HCT116 (cell line): ENCODE results near the gene FAM13A. TPM values are rescaled to one million over a fixed set of nuclear protein-coding genes. Genes with fewer than 3 reads are reported as not detected.

Source experiments
- ATAC-seq: fragments of 200-7000 bp; cut with Tn5 transposase; 2 replicates; pipeline ENCODE4 v1.9.1; 2020; ENCODE audit warnings: mild to moderate bottlenecking, moderate library complexity
- BruUV-seq: library from RNA; stranded (reverse); fragments of 400-500 nt; replicated peaks from 2 replicates; lab custom pipeline; 2021; lab: Mats Ljungman, UMichigan
- CTCF ChIA-PET: fragments of 300-600 bp; sonication (Branson Sonifier 250); formaldehyde crosslinking; loops from one replicate; lab custom pipeline; 2021; ENCODE audit warnings: antibody characterized with exemption; lab: Charles Lee
- POLR2A ChIA-PET: fragments of 300-600, 350-600 bp; sonication (Branson Sonifier 250); formaldehyde crosslinking; loops from one replicate; lab custom pipeline; 2021; ENCODE audit warnings: antibody characterized with exemption; lab: Charles Lee
- RAD21 ChIA-PET, 2 experiments: fragments of 300-600 bp; sonication (Branson Sonifier 250); formaldehyde crosslinking; loops; one replicate each; lab custom pipeline; 2023; ENCODE audit warnings: low total read pairs in 2 of 2; ENCODE audit not compliant: uncharacterized antibody in 2 of 2, unreplicated experiment in 2 of 2, low non-redundant PET in 1 of 2; lab: Charles Lee
- DNase-seq: peaks from one replicate; pipeline ENCODE4 v3.0.0-alpha.2; 2010; ENCODE audit warnings: low read depth, low spot score
- H2AFZ ChIP-seq: fragments of 200-600 bp; shearing (Covaris generic), sonication (generic); 2 replicates; pipeline ENCODE4 v1.6.1; 2017; ENCODE audit warnings: low read depth, mixed run types, mixed read lengths, antibody characterized with exemption, low read length; ENCODE audit not compliant: poor library complexity, severe bottlenecking
- H3K27ac ChIP-seq: 2 replicates; pipeline ENCODE4 v1.5.1; 2012; ENCODE audit warnings: low read depth, low read length
- H3K27me3 ChIP-seq: fragments of 200-600 bp; sonication (generic); 2 replicates; pipeline ENCODE4 v1.6.1; 2016; ENCODE audit warnings: mixed run types, low read length, mixed read lengths; ENCODE audit not compliant: insufficient read depth
- H3K36me3 ChIP-seq, 2 experiments: fragments of 200-500 bp in 1 of 2; fragments of 200-600 bp in 1 of 2; sonication (Bioruptor generic) in 1 of 2; sonication (generic) in 1 of 2; 2 replicates each; pipeline versions ENCODE4 v1.5.1 to v1.6.1; 2014 to 2016; ENCODE audit warnings: low read length in 2 of 2, inconsistent platforms in 1 of 2, mixed read lengths in 1 of 2, mixed run types in 1 of 2; ENCODE audit not compliant: insufficient read depth in 2 of 2, control insufficient read depth in 1 of 2
- H3K4me1 ChIP-seq, 2 experiments: fragments of 200-600 bp in 1 of 2; sonication (generic) in 1 of 2; 2 replicates each; pipeline versions ENCODE4 v1.5.1 to v1.6.1; 2012 to 2017; ENCODE audit warnings: low read length in 2 of 2, inconsistent platforms in 1 of 2, mild to moderate bottlenecking in 1 of 2, mixed read lengths in 1 of 2, mixed run types in 1 of 2, moderate library complexity in 1 of 2; ENCODE audit not compliant: insufficient read depth in 2 of 2, control insufficient read depth in 1 of 2
- H3K4me2 ChIP-seq: fragments of 200-600 bp; sonication (generic); 2 replicates; pipeline ENCODE4 v1.6.1; 2017; ENCODE audit warnings: mixed run types, low read length, mixed read lengths
- H3K4me3 ChIP-seq, 2 experiments: fragments of 200-600 bp in 1 of 2; sonication (generic) in 1 of 2; replicated peaks in 1 of 2; 2 replicates each; pipeline ENCODE4 v1.5.1; 2011 to 2016; ENCODE audit warnings: low read length in 2 of 2, control low read depth in 1 of 2, low read depth in 1 of 2, mild to moderate bottlenecking in 1 of 2, mixed read lengths in 1 of 2, mixed run types in 1 of 2
- H3K79me2 ChIP-seq: fragments of 200-600 bp; sonication (generic); 2 replicates; pipeline ENCODE4 v1.6.1; 2017; ENCODE audit warnings: mild to moderate bottlenecking, mixed run types, low read length, moderate library complexity, mixed read lengths; ENCODE audit not compliant: insufficient read depth
- H3K9ac ChIP-seq: fragments of 200-600 bp; sonication (generic); 2 replicates; pipeline ENCODE4 v1.6.1; 2016; ENCODE audit warnings: low read length, mixed read lengths
- H3K9me2 ChIP-seq: fragments of 200-600 bp; sonication (generic), shearing (Covaris generic); 2 replicates; pipeline ENCODE4 v1.6.1; 2017; ENCODE audit warnings: mixed run types, mild to moderate bottlenecking, moderate library complexity; ENCODE audit not compliant: insufficient read depth
- H3K9me3 ChIP-seq, 2 experiments: fragments of 200-500 bp in 1 of 2; fragments of 200-600 bp in 1 of 2; sonication (Bioruptor generic) in 1 of 2; sonication (generic) in 1 of 2; 2 replicates each; pipeline ENCODE4 v1.6.1; 2014 to 2017; ENCODE audit warnings: low read length in 2 of 2, mixed read lengths in 2 of 2, inconsistent platforms in 1 of 2, low read depth in 1 of 2, mild to moderate bottlenecking in 1 of 2, mixed run types in 1 of 2, moderate library complexity in 1 of 2; ENCODE audit not compliant: control insufficient read depth in 1 of 2, insufficient read depth in 1 of 2
- H4K20me1 ChIP-seq: fragments of 200-600 bp; sonication (generic), shearing (Covaris generic); 2 replicates; pipeline ENCODE4 v1.6.1; 2017; ENCODE audit warnings: mixed run types, mild to moderate bottlenecking, moderate library complexity; ENCODE audit not compliant: insufficient read depth
- ATF3 ChIP-seq: IDR thresholded peaks from 2 replicates; pipeline ENCODE4 v1.6.1; 2012
- CBX3 ChIP-seq: IDR thresholded peaks from 2 replicates; pipeline ENCODE4 v1.6.1; 2012; ENCODE audit warnings: low read depth
- CEBPB ChIP-seq: IDR thresholded peaks from 2 replicates; pipeline ENCODE4 v1.6.1; 2012; ENCODE audit warnings: low read depth
- CTCF ChIP-seq, 3 experiments: fragments of 200-600 bp in 1 of 3; sonication (generic) in 1 of 3; IDR thresholded peaks in 2 of 3; conservative IDR thresholded peaks in 1 of 3; 2 replicates each; pipeline ENCODE4 v1.5.1; 2012 to 2017; ENCODE audit warnings: low read depth in 2 of 3, low read length in 2 of 3, antibody characterized with exemption in 1 of 3, borderline replicate concordance in 1 of 3, control low read depth in 1 of 3, mild to moderate bottlenecking in 1 of 3, mixed read lengths in 1 of 3, mixed run types in 1 of 3, moderate library complexity in 1 of 3; ENCODE audit not compliant: insufficient read depth in 1 of 3
- EGR1 ChIP-seq: IDR thresholded peaks from 2 replicates; pipeline ENCODE4 v1.6.1; 2012; ENCODE audit warnings: low read depth
- EZH2 ChIP-seq: fragments of 200-600 bp; sonication (generic); IDR thresholded peaks from 2 replicates; pipeline ENCODE4 v1.6.1; 2017; ENCODE audit warnings: antibody characterized with exemption, mixed run types
- EZH2phosphoT487 ChIP-seq: fragments of 200-600 bp; IDR thresholded peaks from 2 replicates; pipeline ENCODE4 v1.6.1; 2018; ENCODE audit warnings: antibody characterized with exemption, borderline replicate concordance
- POLR2AphosphoS5 ChIP-seq: IDR thresholded peaks from 2 replicates; pipeline ENCODE4 v1.6.1; 2011; ENCODE audit warnings: mild to moderate bottlenecking, low read depth, low read length, moderate library complexity
- REST ChIP-seq: IDR thresholded peaks from 2 replicates; pipeline ENCODE4 v1.6.1; 2012; ENCODE audit warnings: low read depth
- SP1 ChIP-seq: IDR thresholded peaks from 2 replicates; pipeline ENCODE4 v1.6.1; 2012; ENCODE audit warnings: low read depth
- TCF7L2 ChIP-seq: IDR thresholded peaks from 2 replicates; pipeline ENCODE4 v1.7.0; 2011; ENCODE audit warnings: borderline replicate concordance, inconsistent platforms; ENCODE audit not compliant: insufficient read depth, insufficient read length; ENCODE audit errors: extremely low read depth
- YY1 ChIP-seq: IDR thresholded peaks from 2 replicates; pipeline ENCODE4 v1.6.1; 2011; ENCODE audit warnings: low read length, low read depth, moderate library complexity, mild to moderate bottlenecking; ENCODE audit not compliant: insufficient replicate concordance; ENCODE audit errors: extremely low read depth
- ZNF274 ChIP-seq: fragments of 200-500 bp; sonication (Bioruptor generic); IDR thresholded peaks from 2 replicates; pipeline ENCODE4 v1.6.1; 2014; ENCODE audit warnings: mild to moderate bottlenecking, low read depth, low read length, inconsistent platforms
- intact Hi-C: fragments of 100-400 bp; cut with micrococcal nuclease; formaldehyde crosslinking; loops from 2 replicates; pipeline ENCODE4 v1.10.0; 2022
- total RNA-seq: library from RNA; stranded (reverse); gene quantifications from one replicate; pipeline ENCODE4 v1.2.1, GENCODE V29; 2021; ENCODE audit not compliant: unreplicated experiment

The FAM13A gene
- total RNA-seq, 1 experiment from 2014 or later = 17.2 TPM

- TF ChIP-seq CEBPB = no peak
Measured at GRCh38 chr4:88993246-88993645, 63.7 kb downstream of the FAM13A start (continued).

- intact Hi-C loops = no loop called here
- Histone ChIP-seq H3K27me3 (no peaks in the 10 kb centered on the region), H3K27ac (no peak overlapping the region), H3K9me2 (no peaks in the 10 kb centered on the region), H4K20me1 (no peaks in the 10 kb centered on the region), H2AFZ (no peak overlapping the region), H3K9ac (no peak overlapping the region), H3K4me2 (0 out of 2 replicates have a peak overlapping the region, but pooled peaks have one; percentile 1), H3K79me2 (no peaks in the 10 kb centered on the region), H3K36me3 (no peaks in the 10 kb centered on the region), H3K4me3 (no peak overlapping the region), H3K9me3 (no peaks in the 10 kb centered on the region), H3K4me1 (peaks cover 7 to 12% of the 10 kb centered on the region in 2 experiments; a peak in 2 of 4 replicates)
- TF ChIP-seq POLR2AphosphoS5 (no peak), SP1 (peak; percentile 31; the same call in 1 of the 2 replicates)
- ATAC-seq (no peak), DNase-seq (no peak)
- POLR2A ChIA-PET = no interaction called here
- CTCF ChIA-PET = no interaction called here
- BruUV-seq = no TSS peak
- RAD21 ChIA-PET = no interaction called here
Measured at GRCh38 chr4:88991746-88992145, 65.2 kb downstream of the FAM13A start.

- Histone ChIP-seq H3K4me2 (no peak overlapping the region), H3K4me1 (peaks cover 7 to 12% of the 10 kb centered on the region in 2 experiments; a peak in 2 of 4 replicates), H3K9me3 (no peaks in the 10 kb centered on the region), H2AFZ (no peak overlapping the region), H3K79me2 (no peaks in the 10 kb centered on the region), H3K9me2 (no peaks in the 10 kb centered on the region), H3K9ac (no peak overlapping the region), H3K4me3 (no peak overlapping the region), H3K27me3 (no peaks in the 10 kb centered on the region), H4K20me1 (no peaks in the 10 kb centered on the region), H3K36me3 (no peaks in the 10 kb centered on the region), H3K27ac (no peak overlapping the region)
- ATAC-seq (no peak), DNase-seq (no peak)
- ChIA-PET POLR2A (no interaction called here), CTCF (no interaction called here), RAD21 (no interaction called here)
- BruUV-seq = TSS peak; percentile 14
- intact Hi-C loops = no loop called here
- TF ChIP-seq EGR1 = no peak
- TF ChIP-seq TCF7L2 = no peak
- TF ChIP-seq EZH2phosphoT487 = no peak
- TF ChIP-seq CTCF (IDR thresholded peaks at IDR 0.05 in 2 of 3, conservative IDR thresholded peaks at IDR 0.05 in 1 of 3; ENCODE audit: borderline replicate concordance in 1 of 3, insufficient read depth in 1 of 3, low read depth in 2 of 3, low read length in 2 of 3) = no peak
- TF ChIP-seq POLR2AphosphoS5 = no peak
- TF ChIP-seq REST = no peak
- no peak for TF ChIP-seq YY1
- no peak for TF ChIP-seq CBX3
- TF ChIP-seq ATF3 = no peak
- no peak for TF ChIP-seq SP1
- TF ChIP-seq EZH2 = no peak
- no peak for TF ChIP-seq ZNF274
Measured at GRCh38 chr4:88989990-88990389, 67.0 kb downstream of the FAM13A start.
